H9 (cell line): Measurements from ENCODE around the gene ARHGEF1. TPM values are rescaled to one million over a fixed set of nuclear protein-coding genes. Genes with fewer than 3 reads are reported as not detected.

Experiments
- DNase-seq: peaks from one replicate; pipeline ENCODE4 v3.0.0-alpha.2; 2017
- H2AFZ ChIP-seq: one replicate; pipeline ENCODE4 v1.6.1; 2013; ENCODE audit warnings: mild to moderate bottlenecking, low read length, control low read depth, moderate library complexity
- H2AK5ac ChIP-seq: 2 replicates; pipeline ENCODE4 v1.6.1; 2013; ENCODE audit warnings: low read length, control low read depth, mixed read lengths; ENCODE audit not compliant: insufficient read length
- H2BK120ac ChIP-seq: one replicate; pipeline ENCODE4 v1.6.1; 2013; ENCODE audit warnings: low read depth, mild to moderate bottlenecking, low read length, control low read depth, inconsistent platforms; ENCODE audit not compliant: poor library complexity, severe bottlenecking
- H2BK12ac ChIP-seq: 2 replicates; pipeline ENCODE4 v1.6.1; 2013; ENCODE audit warnings: low read length, control low read depth, mixed read lengths, low read depth; ENCODE audit not compliant: insufficient read length
- H2BK15ac ChIP-seq: 2 replicates; pipeline ENCODE4 v1.6.1; 2013; ENCODE audit warnings: low read depth, low read length, control low read depth
- H2BK20ac ChIP-seq: one replicate; pipeline ENCODE4 v1.6.1; 2013; ENCODE audit warnings: low read depth, mild to moderate bottlenecking, low read length, control low read depth, inconsistent platforms; ENCODE audit not compliant: poor library complexity, severe bottlenecking
- H2BK5ac ChIP-seq: 2 replicates; pipeline ENCODE4 v1.6.1; 2013; ENCODE audit warnings: low read length, control low read depth, mixed read lengths; ENCODE audit not compliant: insufficient read length
- H3K14ac ChIP-seq: 2 replicates; pipeline ENCODE4 v1.6.1; 2013; ENCODE audit warnings: low read length, control low read depth; ENCODE audit not compliant: insufficient read depth
- H3K18ac ChIP-seq: 2 replicates; pipeline ENCODE4 v1.6.1; 2013; ENCODE audit warnings: low read depth, mild to moderate bottlenecking, mixed read lengths, low read length, control low read depth; ENCODE audit not compliant: insufficient read length
- H3K23ac ChIP-seq: 2 replicates; pipeline ENCODE4 v1.6.1; 2013; ENCODE audit warnings: low read length, control low read depth, mixed read lengths, low read depth; ENCODE audit not compliant: insufficient read length
- H3K23me2 ChIP-seq: 2 replicates; pipeline ENCODE4 v1.6.1; 2013; ENCODE audit warnings: low read depth, mild to moderate bottlenecking, mixed read lengths, low read length, control low read depth; ENCODE audit not compliant: insufficient read length, poor library complexity, severe bottlenecking
- H3K27ac ChIP-seq: 2 replicates; pipeline ENCODE4 v1.5.1; 2013; ENCODE audit warnings: low read length, control low read depth, mixed read lengths, low read depth; ENCODE audit not compliant: insufficient read length
- H3K27me3 ChIP-seq: 2 replicates; pipeline ENCODE4 v1.6.1; 2013; ENCODE audit warnings: low read length, control low read depth, inconsistent platforms; ENCODE audit not compliant: insufficient read depth
- H3K4ac ChIP-seq: 2 replicates; pipeline ENCODE4 v1.6.1; 2013; ENCODE audit warnings: low read depth, mild to moderate bottlenecking, control low read depth, inconsistent platforms, low read length, moderate library complexity
- H3K4me1 ChIP-seq: 2 replicates; pipeline ENCODE4 v1.6.1; 2013; ENCODE audit warnings: low read length, control low read depth, inconsistent platforms; ENCODE audit not compliant: insufficient read depth
- H3K4me2 ChIP-seq: 2 replicates; pipeline ENCODE4 v1.6.1; 2013; ENCODE audit warnings: low read length, control low read depth, mixed read lengths; ENCODE audit not compliant: insufficient read length, insufficient read depth
- H3K56ac ChIP-seq: 2 replicates; pipeline ENCODE4 v1.6.1; 2013; ENCODE audit warnings: low read depth, mild to moderate bottlenecking, mixed read lengths, low read length, control low read depth; ENCODE audit not compliant: insufficient read length
- H3K79me1 ChIP-seq: 2 replicates; pipeline ENCODE4 v1.6.1; 2013; ENCODE audit warnings: low read depth, mild to moderate bottlenecking, moderate library complexity, low read length, control low read depth, inconsistent platforms; ENCODE audit not compliant: insufficient read depth, poor library complexity, severe bottlenecking
- H3K79me2 ChIP-seq: 2 replicates; pipeline ENCODE4 v1.6.1; 2013; ENCODE audit warnings: low read length, control low read depth, inconsistent platforms; ENCODE audit not compliant: insufficient read depth
- H3K9ac ChIP-seq: 2 replicates; pipeline ENCODE4 v1.6.1; 2013; ENCODE audit warnings: low read length, control low read depth, mixed read lengths; ENCODE audit not compliant: insufficient read length; ENCODE audit errors: extremely low read depth
- H3K9me3 ChIP-seq: one replicate; pipeline ENCODE4 v1.6.1; 2013; ENCODE audit warnings: low read depth, low read length, inconsistent platforms; ENCODE audit not compliant: control insufficient read depth
- H3T11ph ChIP-seq: one replicate; pipeline ENCODE4 v1.6.1; 2013; ENCODE audit warnings: mild to moderate bottlenecking, low read length, control low read depth, inconsistent platforms
- H4K20me1 ChIP-seq: one replicate; pipeline ENCODE4 v1.6.1; 2013; ENCODE audit not compliant: control insufficient read depth, insufficient read length, insufficient read depth
- H4K5ac ChIP-seq: 2 replicates; pipeline ENCODE4 v1.6.1; 2013; ENCODE audit warnings: low read depth, mild to moderate bottlenecking, mixed read lengths, low read length, control low read depth; ENCODE audit not compliant: insufficient read length
- H4K8ac ChIP-seq: replicated peaks from 2 replicates; pipeline ENCODE4 v1.6.1; 2013; ENCODE audit warnings: low read length, control low read depth, mixed read lengths, low read depth; ENCODE audit not compliant: insufficient read length
- H4K91ac ChIP-seq: 2 replicates; pipeline ENCODE4 v1.6.1; 2013; ENCODE audit warnings: low read depth, mild to moderate bottlenecking, moderate library complexity, mixed read lengths, low read length, control low read depth; ENCODE audit not compliant: insufficient read length
- H3K27ac Mint-ChIP-seq, 3 experiments: 2 replicates in 2 of 3; 3 replicates in 1 of 3; pipeline ENCODE4 v1.8.0; 2020 to 2021; ENCODE audit warnings: mixed read lengths in 3 of 3, mild to moderate bottlenecking in 1 of 3, moderate library complexity in 1 of 3
- H3K27me3 Mint-ChIP-seq: 2 replicates; pipeline ENCODE4 v1.8.0; 2021; ENCODE audit warnings: low read depth, mild to moderate bottlenecking, moderate library complexity, mixed read lengths
- H3K36me3 Mint-ChIP-seq, 3 experiments: 2 replicates in 2 of 3; 3 replicates in 1 of 3; pipeline ENCODE4 v1.8.0; 2020 to 2021; ENCODE audit warnings: low read depth in 3 of 3, mixed read lengths in 3 of 3; ENCODE audit not compliant: insufficient read depth in 1 of 3
- H3K4me1 Mint-ChIP-seq, 2 experiments: 2 replicates each; pipeline ENCODE4 v1.8.0; 2020; ENCODE audit warnings: mixed read lengths in 2 of 2
- H3K4me3 Mint-ChIP-seq, 2 experiments: 2 replicates in 1 of 2; 3 replicates in 1 of 2; pipeline ENCODE4 v1.8.0; 2020 to 2021; ENCODE audit warnings: mild to moderate bottlenecking in 2 of 2, mixed read lengths in 2 of 2, moderate library complexity in 1 of 2
- H3K9me3 Mint-ChIP-seq, 2 experiments: 2 replicates in 1 of 2; 3 replicates in 1 of 2; pipeline ENCODE4 v1.8.0; 2020; ENCODE audit warnings: mild to moderate bottlenecking in 2 of 2, mixed read lengths in 2 of 2, moderate library complexity in 1 of 2
- CTCF ChIP-seq: fragments of 200-600 bp; sonication (generic); conservative IDR thresholded peaks from 3 replicates; pipeline ENCODE4 v1.8.0; 2021; ENCODE audit warnings: antibody characterized with exemption, mild to moderate bottlenecking
- WGBS: extraction: QIAGEN DNeasy Blood & Tissue Kit; methylation state at CpG from one replicate; pipeline ENCODE4 v1.1.7; 2013; ENCODE audit warnings: missing lambda C conversion rate, low lambda C conversion rate, mixed read lengths; ENCODE audit not compliant: insufficient read length; ENCODE audit errors: extremely low coverage; 5-methylcytosine and 5-hydroxymethylcytosine counted together
- total RNA-seq: library from RNA; stranded (reverse); gene quantifications from 2 replicates; pipeline ENCODE4 v1.2.1, GENCODE V29; 2021

The ARHGEF1 gene
- total RNA-seq, 1 experiment from 2014 or later: 50.3 TPM

DNA sequence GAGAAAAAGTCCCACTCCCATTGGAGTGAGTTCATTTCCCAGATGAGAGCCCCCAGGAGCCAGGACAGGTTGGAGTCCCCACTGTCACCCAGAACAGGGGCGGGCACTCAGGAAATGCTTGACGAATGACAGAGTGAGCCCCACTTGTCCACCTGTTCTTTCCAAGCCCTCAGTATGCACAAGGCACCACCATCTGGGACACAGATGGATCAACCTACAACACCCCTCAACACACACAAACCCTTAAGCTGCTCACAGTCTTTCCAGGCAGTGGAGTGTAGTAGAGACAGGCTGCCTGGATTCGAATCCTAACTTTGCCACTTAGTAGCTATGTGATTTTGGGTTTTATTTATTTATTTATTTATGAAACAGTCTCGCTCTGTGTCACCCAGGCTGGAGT is 8.0 kb downstream of the ARHGEF1 start:
- peaks cover 8% of the 10 kb centered on the region for H3K4me1 ChIP-seq
- 0 out of 2 replicates have a peak, but pooled peaks cover 2% of the 10 kb centered on the region for H3K79me2 ChIP-seq
- H2BK5ac ChIP-seq: no peak overlapping the region
- H3K4ac ChIP-seq: no peak overlapping the region
- WGBS: no CpG with 5 or more reads among the region's 4 CpGs
- H3K79me1 ChIP-seq: no peaks in the 10 kb centered on the region
- H2BK12ac ChIP-seq: no peak overlapping the region
- no peak overlapping the region for H3T11ph ChIP-seq
- no peak overlapping the region for H4K91ac ChIP-seq
- H2BK20ac ChIP-seq: no peak overlapping the region
- TF ChIP-seq CTCF: no peak
- no peak overlapping the region for H2AK5ac ChIP-seq
- H3K56ac ChIP-seq: no peak overlapping the region
- no peaks in the 10 kb centered on the region for H4K20me1 ChIP-seq
- H3K23me2 ChIP-seq: no peaks in the 10 kb centered on the region
- H3K14ac ChIP-seq: no peak overlapping the region
- no peaks in the 10 kb centered on the region for H3K27me3 ChIP-seq
- H3K27me3 Mint-ChIP-seq: no peaks in the 10 kb centered on the region; the same call in 1 of the 2 replicates
- H3K4me1 Mint-ChIP-seq: peaks cover 16 to 43% of the 10 kb centered on the region in 2 experiments
- no peak for DNase-seq
- H3K9me3 Mint-ChIP-seq: no peaks in the 10 kb centered on the region; a peak in 1 of 5 replicates
- H3K9me3 ChIP-seq: no peaks in the 10 kb centered on the region
- no peak overlapping the region for H2BK15ac ChIP-seq
- no peak overlapping the region for H3K4me3 Mint-ChIP-seq
- no peak overlapping the region for H3K9ac ChIP-seq
- H3K4me2 ChIP-seq: no peak overlapping the region
- no peak overlapping the region for H4K5ac ChIP-seq
- no peak overlapping the region for H3K23ac ChIP-seq
- H2AFZ ChIP-seq: no peak overlapping the region
- no peak overlapping the region for H3K27ac Mint-ChIP-seq
- H3K36me3 Mint-ChIP-seq: peaks cover 3 to 31% (median 9%) of the 10 kb centered on the region in 3 experiments; a peak in 5 of 7 replicates
- no peak overlapping the region for H3K18ac ChIP-seq
- H4K8ac ChIP-seq: no peak overlapping the region
- H2BK120ac ChIP-seq: no peak overlapping the region
- H3K27ac ChIP-seq: no peak overlapping the region
